ENCODE data around the gene AFF2.

Gene AFF2

DNA sequence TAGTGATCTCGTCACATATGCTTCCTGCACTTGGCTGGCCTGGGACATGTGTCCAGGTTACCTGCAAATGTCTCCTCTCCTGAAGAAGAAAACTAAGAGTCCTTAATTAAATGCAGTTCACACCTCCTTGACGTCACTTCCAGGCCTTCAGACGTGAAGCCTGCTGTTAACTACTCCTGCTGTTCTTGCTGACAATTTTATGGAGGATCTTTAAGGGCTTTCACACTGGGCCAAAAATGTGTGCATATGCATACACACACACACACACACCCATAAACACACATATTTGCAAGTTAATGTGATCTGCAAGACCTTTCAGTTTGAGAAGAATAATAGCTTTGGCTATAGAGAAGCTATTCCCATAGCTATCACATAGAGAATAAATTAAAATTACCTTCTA lies 267.9 kb downstream of the AFF2 start:
- DNase-seq: no peak

DNA sequence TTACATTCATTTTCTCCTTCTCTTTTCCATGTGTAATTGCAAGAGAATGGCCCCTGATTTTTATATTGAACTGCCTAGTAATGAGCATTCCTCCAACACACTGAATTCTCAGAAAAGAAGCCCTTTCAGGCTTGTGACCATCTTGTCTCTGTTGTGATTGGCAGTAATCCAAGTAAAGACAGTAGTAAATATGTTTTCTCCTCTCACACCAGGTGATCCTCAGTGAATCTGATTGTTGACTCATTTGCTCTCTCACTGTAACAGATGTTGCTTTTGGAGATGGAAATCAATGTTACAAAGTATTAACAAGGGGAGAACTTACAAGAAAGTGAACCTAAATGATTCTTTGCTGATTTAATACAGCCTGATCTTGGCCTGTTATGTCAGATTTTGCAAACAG lies 271.0 kb downstream of the AFF2 start:
- no peak for DNase-seq

DNA sequence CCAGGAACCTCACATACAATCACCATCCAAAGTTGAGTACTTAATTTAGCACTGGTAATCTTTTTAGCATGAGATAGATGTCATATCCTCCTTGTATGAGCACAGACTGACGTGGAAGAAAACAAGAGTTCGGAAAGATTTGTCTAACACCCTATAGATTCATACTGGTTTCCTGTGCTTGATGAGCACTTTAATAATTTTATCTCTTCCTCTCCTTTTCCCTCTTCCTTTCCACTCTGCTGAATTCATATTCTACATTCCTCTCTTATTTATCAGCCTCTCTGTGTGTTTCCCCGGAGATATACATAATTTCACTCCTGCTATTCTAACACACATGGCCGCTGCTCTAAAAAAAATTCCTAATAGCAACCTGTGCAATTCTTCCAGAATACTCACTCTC lies 273.9 kb downstream of the AFF2 start:
- no peak for DNase-seq

DNA sequence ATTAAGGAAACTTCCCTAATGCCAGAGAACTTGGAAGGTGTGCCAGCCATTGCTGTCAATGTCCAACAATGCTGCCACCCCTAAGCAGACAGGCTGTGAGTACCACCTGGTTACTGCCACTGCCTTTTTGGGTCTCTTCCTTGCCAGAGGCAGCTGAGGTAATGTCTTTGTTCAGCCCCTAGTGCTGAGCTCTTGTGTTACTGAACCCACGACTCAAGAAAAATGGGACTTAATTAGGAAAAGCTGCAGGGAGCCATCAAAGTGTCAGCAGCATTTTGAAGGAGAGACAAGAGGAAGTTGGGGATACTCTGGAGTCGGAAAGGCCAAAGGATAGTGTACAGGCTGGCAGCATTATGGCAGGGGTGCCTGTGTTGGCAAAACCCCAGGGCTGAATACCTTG lies 283.7 kb downstream of the AFF2 start:
- DNase-seq: no peak

DNA sequence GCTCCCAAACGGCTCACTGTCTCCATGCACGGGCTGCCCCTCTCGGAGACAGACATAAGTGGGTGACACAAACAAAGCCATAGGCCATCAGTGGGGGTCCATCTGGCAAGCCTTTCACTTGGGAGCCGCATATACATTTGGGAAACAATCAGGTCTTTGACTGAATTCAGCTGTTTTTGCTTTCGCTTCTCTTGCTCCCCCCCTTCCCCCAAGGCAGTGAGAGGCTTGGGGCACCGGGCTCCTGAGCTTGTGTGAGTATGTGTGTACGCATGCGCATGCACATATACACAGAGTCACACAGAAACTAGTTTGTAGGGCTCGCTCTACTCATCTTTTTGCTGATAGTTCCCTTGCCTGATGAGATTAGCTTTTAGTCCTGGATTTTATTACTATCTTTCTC lies 284.4 kb downstream of the AFF2 start:
- DNase-seq: no peak

DNA sequence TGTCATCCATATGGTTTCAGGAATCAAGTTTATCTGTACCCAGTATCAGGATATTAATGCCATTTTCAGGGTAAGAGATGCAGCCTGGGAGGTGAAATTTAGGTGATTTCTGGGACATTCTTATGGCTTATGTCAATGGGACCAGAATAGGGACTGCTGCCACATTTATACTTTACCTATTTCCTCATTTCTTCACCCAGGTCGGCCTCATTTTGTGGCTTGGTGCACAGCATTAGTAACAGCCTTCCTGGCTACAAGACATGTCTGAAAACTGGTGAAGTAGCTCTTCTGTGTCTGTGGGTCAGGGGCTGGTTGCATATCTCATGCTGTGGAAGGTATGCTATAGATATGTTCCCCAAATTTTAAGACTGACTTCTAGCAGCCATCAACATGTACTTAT lies 284.8 kb downstream of the AFF2 start:
- no peak for DNase-seq

DNA sequence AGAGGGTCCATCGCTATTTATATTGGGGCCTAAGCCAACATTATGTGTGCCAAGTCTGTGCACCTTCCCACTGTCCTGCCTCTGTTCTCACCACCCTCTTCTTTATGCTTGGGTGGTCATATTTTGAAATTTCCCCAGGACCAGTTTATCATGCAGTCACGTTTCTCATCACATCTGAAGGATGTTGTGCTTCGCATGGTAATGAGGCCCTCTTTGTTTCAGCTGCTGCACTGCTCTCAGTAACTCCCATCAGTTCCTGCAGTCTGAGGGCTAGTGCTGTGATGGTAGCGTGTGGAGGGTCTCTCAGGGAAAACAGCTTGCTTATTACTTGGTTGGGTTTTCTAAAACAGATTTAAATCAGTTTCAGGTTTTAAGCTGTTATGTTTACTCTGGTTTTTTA lies 288.0 kb downstream of the AFF2 start:
- no peak for DNase-seq

DNA sequence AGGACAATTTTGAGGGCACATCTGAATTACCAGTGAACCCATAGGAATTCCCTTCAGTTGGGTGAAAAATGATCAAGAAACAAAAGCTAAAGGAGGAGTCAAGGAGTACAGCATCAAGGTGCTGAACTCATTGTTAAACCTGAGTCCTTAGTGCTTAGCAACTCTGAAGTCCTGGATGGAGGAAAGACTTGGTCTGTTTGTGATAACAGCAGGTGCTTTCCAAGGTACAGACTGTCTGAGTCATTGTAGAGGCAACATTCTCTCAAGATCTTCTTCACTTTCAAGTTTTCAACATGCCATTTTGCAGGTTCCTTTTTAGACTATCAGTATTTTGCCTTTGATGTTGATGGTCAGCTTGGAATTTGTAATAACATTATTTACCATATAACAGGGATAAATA lies 293.9 kb downstream of the AFF2 start:
- no peak for DNase-seq

DNA sequence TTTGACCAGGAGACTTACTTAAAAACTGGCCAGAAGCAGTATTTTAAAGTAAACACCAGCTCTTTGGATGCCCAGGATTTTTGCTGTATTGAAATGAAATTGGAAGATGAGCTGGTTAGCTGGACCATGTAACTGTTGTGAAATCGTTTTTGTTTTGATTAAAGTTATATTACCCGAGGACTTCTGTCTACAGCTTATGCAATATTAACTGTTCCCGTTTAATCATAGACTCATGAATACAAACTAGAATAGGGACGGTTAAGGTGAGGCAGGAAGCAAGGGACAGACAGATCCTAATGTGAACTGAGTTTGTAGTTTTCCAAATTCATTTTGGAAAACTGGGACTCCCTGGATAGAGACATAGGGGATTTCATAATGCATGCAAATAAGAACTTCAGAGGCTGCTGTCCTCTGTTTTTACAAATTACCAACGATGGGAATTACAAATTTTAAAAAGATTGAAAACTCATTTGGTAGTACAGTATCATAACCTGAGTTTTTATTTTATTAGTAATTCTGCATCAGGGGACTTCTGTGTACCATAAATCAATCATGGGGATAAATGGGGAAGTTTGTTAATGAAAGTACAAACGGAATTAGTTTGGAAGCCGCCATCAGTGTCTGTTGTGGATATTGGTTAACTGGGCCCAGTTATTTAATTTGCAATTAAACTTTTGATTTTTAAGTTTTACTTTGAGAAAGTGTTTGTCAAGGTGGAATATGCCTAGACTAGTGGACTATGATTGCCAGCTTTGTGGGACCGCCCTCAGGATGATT lies 304.4 kb downstream of the AFF2 start:
- no peak for DNase-seq

DNA sequence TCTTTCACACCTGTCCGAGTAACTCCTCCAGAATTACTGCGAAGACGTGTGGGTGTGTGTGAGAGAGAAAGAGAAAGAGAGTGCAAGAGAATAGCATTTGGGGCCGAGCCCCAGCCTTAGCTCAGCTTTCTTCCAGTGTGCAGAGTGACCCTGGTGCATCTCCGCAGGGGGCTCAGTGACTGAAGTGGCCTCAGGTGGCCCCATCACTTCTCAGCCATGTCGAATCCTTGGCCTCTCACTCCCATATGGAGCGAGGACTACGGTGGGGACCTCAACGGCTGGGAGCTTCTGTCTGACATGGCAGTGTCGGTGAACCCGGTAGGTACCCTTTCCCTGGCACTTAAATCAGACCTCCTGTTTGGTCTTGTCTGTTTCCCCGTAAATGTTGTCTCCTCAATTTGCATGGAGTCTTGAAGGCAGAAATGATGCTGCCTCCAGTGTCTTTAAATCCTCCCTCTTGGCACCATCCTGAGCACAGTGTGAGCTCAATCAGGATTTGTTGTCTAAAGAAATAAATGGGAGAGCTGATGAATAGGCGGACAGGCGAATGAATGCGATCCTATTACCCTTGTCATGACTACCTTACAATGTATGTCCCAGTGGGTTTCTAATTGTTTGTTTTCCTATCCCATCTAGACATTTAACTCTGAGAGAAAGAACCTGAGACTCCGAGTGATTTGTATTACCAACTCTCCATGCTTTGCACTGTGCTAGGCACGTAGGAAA lies 305.9 kb downstream of the AFF2 start:
- DNase-seq: no peak

DNA sequence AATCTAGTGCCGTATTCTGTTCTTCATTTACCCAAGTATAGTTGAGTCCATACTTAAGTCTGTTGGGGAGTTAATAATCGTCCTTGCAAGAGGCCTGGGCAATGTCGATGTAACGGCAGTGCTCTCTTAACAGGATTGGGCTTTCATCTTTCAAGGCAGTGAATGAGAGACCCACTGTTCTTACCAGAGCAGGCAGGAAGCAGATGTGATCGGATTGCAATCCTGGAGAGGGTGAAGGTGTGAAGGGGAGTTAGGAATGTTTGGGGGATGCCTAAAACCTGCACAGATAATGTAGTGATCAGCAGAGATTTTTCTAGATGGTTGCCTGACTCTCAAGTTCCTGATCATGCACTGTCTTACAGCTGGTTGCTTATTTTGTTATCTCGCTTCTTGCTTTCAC lies 308.4 kb downstream of the AFF2 start:
- DNase-seq: no peak

DNA sequence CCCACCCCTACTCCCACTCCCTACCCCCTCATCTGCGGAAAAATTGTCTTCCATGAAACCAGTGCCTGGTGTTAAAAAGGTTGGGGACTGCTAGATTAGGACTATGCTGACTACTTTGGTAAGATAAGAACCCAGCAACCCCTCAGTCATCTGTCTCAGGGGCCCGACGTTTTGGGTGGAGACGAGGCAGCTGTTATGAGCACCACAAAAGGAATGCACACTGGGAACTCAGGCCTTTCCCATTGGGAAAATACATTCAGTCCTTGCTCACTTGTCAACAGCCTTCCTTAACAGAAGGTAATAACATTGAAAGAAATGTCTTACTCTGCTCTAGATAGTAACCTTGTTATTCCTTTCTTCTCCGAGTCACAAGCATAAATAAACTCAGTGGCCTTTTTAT lies 310.8 kb downstream of the AFF2 start:
- no peak for DNase-seq

DNA sequence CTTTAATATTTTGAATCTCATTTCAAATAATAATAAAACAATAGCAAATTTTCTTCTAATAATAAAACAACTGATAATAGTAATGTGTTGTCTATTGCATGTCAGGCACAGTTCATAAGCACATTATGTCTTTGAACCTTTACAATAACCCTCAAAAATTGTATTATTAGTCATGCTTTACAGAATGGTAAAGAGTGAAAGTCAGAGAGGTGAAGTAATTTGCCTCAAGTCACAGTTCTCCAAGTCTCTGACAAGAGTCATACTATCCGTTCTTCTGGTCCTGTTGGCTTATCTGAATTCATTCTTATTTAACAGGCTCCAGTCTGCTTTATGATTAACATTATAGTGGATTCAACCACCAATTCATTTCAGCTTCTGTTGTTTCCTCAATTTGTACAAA lies 313.0 kb downstream of the AFF2 start:
- DNase-seq: no peak

DNA sequence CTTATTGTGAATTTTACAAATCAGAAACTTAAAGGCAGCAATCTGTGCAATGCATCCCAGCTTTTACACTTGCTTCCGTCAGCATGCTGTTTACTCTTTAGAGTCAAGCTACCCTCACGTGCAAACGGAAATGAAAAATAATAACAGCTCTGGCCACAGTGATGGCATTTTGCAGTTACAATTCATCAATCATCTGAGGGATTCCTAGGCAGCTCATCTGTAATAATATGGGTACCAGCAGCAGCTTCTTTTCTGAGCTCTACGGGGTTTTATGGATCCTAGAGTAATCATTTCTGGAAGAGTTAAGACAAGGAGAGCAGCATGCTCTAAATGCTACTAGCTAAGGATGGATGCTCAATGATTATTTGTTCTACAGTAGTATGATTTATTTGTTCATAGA lies 313.6 kb downstream of the AFF2 start:
- DNase-seq: no peak

DNA sequence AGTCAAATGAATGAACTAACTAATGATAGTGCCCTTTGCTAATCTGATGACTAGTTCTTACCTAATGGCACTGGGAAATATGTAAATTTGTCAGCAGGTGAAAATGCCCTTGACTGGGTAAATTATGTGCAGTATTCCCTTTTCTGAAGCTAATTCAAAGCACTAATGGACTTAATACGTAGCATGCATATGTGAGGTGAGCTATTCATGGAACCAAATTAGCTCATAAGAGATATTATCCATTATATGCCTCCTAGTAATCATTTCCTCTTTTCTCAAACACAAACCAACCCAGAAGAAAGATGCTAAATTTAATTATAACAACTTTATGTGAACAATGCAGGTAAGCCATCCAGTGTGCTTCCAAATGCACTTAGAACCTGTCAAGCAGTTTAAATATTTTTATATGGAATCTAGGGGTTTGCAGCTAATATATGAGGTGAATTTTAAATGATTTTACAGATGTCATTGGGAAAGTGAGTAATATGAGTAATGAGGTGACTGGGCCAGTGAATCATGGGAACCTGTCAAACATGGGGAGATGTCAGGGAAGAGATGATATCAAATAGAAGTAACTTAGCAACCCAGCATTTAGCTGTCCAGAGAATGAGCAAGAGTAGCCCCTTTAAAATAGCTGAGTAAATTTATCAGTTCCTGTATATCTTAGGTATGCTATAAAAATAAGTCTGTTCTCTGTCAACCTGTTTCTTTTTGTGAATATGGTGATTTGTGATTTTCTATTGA lies 315.0 kb downstream of the AFF2 start:
- DNase-seq: no peak

DNA sequence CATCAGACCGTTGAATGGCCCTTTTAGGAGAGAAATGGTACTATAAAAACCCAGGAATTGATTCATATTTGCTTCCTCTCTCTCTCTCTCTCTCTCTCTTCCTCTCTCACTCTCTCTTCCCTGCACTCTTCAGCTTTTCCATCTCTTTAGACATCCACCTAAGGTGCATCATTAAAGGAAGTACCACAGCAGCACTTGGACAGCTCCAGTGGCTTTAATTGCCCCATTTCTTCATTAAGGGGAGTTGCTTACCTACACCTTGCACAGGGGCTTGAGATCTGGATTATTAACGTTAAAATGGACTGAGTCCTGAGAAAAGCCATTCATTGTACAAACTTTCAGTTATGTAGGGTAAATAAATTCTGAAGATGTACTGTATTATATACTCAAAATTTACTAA lies 323.6 kb downstream of the AFF2 start:
- no peak for DNase-seq

DNA sequence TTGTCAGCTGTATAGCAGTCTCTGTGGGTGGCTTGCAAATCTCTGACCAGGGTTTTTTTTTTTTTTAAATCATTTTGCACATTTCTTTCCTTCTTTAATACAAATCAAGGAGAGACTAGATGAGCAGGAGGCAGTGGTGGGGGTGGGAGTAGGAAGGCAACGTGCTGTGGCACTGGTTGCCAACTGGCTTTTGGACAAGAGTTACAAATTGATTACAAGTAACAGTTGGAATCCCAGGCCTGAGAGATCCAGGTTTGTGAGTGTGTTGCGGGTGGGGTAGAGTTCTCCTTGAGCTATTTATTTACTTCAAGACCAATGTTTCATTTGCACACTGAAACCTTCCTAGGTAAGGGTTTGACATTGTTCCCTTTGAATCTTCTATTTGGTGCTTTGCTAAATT lies 325.3 kb downstream of the AFF2 start:
- no peak for DNase-seq

DNA sequence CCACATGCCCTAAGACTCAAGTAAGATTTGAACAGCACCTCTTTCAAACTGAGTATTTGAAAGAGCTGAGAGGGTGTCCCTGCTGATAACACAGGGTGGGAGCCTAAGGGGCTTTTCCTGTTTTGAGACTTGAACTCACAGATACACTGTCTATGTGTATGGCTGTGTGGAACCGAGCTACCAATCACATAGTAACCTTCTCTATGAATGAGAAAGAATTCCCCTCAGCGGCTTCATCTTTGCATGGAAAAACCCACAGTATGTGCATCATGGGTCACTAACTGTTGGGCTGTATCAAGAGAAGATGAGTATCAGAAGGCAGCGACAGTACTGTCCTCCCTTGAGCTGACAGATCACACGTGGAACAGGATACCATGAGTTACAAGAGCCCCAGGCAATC lies 336.3 kb downstream of the AFF2 start:
- DNase-seq: no peak

DNA sequence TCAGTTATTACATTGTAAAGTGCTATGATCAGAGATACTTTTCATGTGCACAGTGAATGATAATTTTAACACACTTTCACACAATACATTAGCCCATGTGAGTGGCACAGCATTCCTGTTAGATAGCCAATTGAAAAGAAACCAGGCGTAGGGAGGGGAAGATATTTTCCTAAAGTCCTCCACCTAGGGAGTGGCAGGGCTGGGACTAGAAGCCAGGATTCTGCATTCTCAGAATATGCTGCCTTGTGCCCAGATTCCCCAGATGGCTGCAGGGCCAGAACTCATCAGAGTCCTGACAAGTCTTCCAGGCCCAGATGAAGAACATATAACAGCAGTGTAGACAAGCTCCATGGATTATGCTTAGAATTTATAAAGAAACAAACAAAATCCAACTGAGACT lies 350.2 kb downstream of the AFF2 start:
- DNase-seq: no peak

DNA sequence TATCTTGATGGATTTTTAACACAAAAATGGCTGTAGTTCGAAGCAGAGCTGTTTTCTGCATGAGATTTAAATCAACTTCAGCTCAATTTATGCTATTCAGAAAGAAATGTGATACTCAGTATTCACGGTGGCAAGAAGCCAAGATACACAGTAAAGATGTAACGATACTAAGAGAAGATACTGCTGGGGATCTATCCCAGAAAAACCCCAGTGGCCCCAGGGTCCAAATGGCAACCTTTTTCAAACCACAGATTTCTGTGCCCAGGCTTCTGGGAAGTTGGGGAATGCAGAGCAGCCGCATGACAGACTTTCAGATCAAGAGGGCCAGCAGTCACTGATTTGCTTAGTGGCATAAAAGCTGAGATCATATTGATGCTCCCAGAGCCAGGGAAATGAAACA lies 353.9 kb downstream of the AFF2 start:
- DNase-seq: no peak

DNA sequence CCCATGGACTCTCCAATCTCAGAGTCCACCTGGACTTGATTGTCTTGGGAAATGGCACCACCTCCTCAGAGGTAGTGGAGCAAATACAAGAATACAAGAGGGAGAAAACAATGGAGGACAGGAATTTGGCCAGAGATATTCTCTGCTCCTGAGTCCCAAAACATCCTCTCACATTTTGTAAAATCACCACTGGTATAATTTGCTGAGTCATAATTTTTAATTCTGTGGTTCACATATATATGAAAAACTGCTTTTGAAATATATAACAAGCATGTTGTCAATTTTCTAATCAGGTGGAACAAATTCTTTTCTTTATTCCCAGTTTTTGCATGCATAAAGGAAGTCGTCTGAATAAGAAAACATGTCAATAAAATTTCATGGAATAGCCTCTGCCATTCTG lies 356.1 kb downstream of the AFF2 start:
- DNase-seq: no peak

DNA sequence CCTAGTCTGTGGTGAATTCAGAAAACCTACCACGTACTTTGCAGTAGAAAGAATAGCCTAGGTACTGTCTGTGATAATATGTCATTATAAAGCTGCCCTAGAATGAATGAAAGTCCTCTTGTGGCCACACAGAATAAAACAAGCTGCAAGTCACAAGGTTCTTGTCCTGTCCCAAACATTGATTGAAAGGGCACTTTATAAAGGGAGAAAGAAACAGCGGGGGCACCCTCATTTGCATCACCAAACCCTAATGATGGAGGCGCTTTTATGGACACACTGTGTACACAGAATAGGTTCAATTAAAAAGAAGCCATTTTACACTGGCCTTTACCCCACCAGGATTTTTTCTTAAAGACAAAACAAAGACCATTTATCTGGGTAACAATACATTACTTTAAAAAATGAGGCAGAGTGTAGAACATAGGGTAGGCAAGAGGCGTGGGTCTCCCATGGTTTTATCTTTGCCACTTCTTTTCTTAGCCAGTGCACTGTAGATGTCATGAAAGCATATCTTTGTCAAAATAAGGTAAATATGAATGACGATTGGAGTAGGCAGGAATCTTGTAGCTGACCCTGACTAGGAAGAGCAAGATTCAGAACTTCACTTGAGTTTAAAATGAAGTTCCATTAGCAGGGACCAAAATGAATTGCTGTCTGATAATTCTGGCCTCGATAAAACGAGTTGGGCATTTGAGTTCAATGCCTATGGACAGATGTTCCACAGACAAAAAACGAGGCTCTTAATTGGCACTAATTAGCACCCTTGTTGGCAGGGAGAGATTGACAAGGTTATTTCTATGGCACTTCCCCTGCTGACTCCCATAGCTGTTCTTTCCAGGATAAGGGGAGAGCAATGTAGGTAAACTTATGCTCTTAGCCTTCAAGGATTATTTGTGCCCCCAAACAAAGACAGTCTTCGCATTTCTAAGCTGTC lies 365.1 kb downstream of the AFF2 start:
- no peak for DNase-seq

DNA sequence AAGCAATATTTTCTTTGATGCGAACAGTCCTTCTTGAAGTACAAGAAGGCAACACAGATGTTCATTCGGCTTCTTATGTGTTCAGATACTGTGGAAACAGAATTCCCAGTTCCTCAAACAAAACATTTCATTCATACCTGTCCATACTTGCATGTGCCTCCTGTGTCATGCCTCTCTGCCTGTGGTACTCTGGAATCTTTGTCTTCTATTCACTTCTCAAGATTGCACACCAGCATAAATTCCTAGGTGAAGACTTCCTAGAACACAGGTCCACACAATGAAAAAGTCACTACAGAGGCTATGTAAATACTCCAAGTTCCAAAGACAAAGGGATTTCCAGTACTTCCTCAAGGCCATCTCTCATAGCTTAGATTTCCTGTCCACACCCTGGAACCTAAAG lies 367.2 kb downstream of the AFF2 start:
- DNase-seq: no peak
